ENCODE results near the gene ACAD10.
A peak's percentile ranks its signal among the peaks of the same experiment; 100 is the strongest.
"Not testable (repeated sequence)": the region's sequence is repeated elsewhere in the genome, so short reads cannot be mapped to it uniquely, and the experiment has no call there.

Gene ACAD10

DNA sequence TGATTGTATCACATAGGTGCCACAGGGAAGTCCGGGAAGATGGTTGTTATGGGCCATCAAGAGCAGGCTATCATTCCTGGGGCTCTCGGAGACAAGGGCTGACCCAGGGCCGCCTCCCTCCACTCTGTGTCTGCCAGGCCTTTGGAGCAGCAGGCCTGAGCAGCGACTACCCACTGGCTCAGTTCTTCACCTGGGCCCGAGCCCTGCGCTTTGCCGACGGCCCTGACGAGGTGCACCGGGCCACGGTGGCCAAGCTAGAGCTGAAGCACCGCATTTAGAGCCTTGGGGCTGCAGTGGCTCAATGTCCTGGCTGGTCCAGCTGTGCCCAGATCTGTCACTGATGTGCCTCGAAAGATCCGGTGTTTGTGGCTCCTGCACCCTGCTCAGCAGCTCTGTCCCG, 70.3 kb downstream of the ACAD10 start:
- Histone ChIP-seq H3K36me3 (ENCODE audit: control insufficient read depth, low read depth, low read length) (no peaks in the 10 kb centered on the region), H3K27ac (ENCODE audit: low read length) (no peak overlapping the region), H3K4me1 (ENCODE audit: control insufficient read depth, low read depth, low read length) (peaks cover 3% of the 10 kb centered on the region), H3K27me3 (ENCODE audit: control insufficient read depth, insufficient read depth, low read length) (no peaks in the 10 kb centered on the region), H3K9ac (ENCODE audit: low read length) (no peak overlapping the region), H3K4me3 (ENCODE audit: low read length) (no peak overlapping the region), H3K9me3 (ENCODE audit: control insufficient read depth, low read depth, low read length) (no peaks in the 10 kb centered on the region)

DNA sequence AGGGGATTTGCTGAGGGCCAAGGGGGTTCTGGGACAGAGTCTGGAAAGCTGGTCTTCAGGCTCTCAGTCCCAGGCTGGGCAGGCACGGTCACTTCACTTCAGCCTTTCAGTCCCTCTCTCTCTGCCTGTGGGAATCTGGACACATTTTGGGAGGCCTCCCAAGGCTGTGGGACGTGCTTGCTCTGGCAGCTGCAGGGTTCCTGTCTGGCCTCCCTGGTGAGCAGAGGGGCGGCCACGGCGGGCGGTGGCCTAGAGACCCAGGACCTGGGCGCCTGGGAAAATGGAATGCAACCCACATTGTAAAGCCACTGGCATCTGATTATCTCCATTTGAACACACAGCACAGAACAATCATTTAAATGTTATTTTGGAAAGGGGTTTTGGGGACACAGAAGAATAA, 70.8 kb downstream of the ACAD10 start:
- no peak overlapping the region for H3K4me3 ChIP-seq (ENCODE audit: low read length)
- no peaks in the 10 kb centered on the region for H3K9me3 ChIP-seq (ENCODE audit: control insufficient read depth, low read depth, low read length)
- H3K4me1 ChIP-seq (ENCODE audit: control insufficient read depth, low read depth, low read length), result peaks cover 3% of the 10 kb centered on the region
- no peak overlapping the region for H3K9ac ChIP-seq (ENCODE audit: low read length)
- no peaks in the 10 kb centered on the region for H3K36me3 ChIP-seq (ENCODE audit: control insufficient read depth, low read depth, low read length)
- H3K27ac ChIP-seq (ENCODE audit: low read length), result no peak overlapping the region
- no peaks in the 10 kb centered on the region for H3K27me3 ChIP-seq (ENCODE audit: control insufficient read depth, insufficient read depth, low read length)

DNA sequence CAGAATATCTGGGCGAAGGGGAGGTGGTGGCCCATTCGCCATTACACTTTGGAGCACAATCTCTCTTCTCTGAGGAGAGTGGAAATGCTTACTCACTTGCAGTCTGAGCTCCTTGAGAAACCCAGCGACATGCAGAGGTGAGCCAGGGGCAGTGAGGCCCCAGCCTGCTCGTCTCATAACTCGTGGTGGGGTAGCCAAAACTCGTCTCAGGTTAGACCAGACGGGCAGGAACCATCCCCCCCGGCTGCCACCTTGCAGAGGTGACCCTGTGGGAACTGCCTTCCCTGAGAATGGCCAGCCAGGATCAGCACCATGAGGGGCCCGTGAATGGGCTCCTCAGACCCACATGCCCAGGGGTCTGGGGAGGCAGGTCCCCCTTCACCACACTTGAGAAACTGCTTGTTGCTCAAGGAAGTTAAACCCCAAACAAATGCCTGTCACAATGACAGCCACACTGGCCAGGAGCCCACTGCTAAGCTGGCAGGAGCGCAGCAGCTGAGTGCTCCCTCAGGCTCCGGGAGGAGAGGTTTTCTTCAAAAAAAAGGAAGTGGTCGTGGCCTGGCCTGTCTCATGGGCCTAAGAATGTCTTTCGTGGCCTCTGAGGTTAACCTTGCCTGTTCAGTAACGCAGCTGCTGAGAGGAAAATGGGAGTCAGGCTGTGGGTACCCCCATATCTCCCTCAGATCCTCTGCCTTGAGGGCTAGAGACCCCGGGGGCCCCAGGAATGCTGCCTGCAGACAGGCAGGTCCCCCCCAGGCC, 71.7 kb downstream of the ACAD10 start:
- no peaks in the 10 kb centered on the region for H3K36me3 ChIP-seq (ENCODE audit: control insufficient read depth, low read depth, low read length)
- H3K4me1 ChIP-seq (ENCODE audit: control insufficient read depth, low read depth, low read length), result peaks cover 3% of the 10 kb centered on the region
- H3K27me3 ChIP-seq (ENCODE audit: control insufficient read depth, insufficient read depth, low read length), result no peaks in the 10 kb centered on the region
- no peaks in the 10 kb centered on the region for H3K9me3 ChIP-seq (ENCODE audit: control insufficient read depth, low read depth, low read length)
- H3K27ac ChIP-seq (ENCODE audit: low read length), result no peak overlapping the region
- no peak overlapping the region for H3K9ac ChIP-seq (ENCODE audit: low read length)
- H3K4me3 ChIP-seq (ENCODE audit: low read length), result no peak overlapping the region

DNA sequence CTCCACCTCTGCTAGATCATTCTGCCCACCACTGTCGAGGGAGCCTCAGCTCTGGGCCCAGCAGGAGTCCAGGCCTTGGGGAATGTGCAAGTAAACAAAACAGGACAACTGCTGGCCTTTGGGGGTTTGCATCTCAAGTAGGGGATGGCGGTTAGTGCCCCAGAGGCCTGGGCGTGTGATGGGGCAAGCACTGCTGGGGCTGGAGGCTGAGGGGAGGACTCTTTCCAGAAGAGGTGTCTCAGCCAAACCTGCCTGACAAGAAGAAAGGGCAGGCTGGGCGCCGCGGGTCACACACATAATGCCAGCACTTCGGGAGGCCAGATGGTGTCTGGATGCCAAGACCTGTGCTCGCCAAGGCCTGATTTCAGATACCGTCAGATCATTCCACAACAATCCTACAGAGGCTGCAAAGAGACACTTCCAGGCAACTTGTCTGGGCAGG, 72.3 kb downstream of the ACAD10 start:
- H3K27ac ChIP-seq (ENCODE audit: low read length), result no peak overlapping the region
- no peaks in the 10 kb centered on the region for H3K9me3 ChIP-seq (ENCODE audit: control insufficient read depth, low read depth, low read length)
- H3K9ac ChIP-seq (ENCODE audit: low read length), result no peak overlapping the region
- H3K27me3 ChIP-seq (ENCODE audit: control insufficient read depth, insufficient read depth, low read length), result no peaks in the 10 kb centered on the region
- no peak overlapping the region for H3K4me3 ChIP-seq (ENCODE audit: low read length)
- H3K4me1 ChIP-seq (ENCODE audit: control insufficient read depth, low read depth, low read length), result peaks cover 3% of the 10 kb centered on the region
- H3K36me3 ChIP-seq (ENCODE audit: control insufficient read depth, low read depth, low read length), result no peaks in the 10 kb centered on the region

DNA sequence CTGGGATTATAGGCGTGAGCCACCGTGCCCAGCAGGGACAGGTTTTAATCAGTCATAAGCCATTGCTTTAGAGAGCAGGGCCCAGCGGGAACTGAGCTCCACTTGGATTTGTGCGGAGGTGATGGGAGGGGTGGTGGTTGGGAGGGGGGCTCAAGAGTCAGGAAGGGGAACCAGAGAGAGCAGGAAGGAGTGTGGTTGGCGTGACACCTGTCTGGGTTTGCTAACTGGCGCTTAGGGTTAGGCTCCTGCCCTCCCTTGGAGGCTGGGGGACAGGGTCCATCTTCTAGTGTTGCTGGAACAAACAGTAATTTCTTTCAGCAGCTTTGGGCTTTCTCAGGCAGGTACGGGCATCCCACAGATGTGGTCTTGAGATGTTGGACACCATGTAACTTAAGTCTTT, 73.4 kb downstream of the ACAD10 start:
- no peak overlapping the region for H3K9ac ChIP-seq (ENCODE audit: low read length)
- no peak overlapping the region for H3K4me3 ChIP-seq (ENCODE audit: low read length)
- H3K27me3 ChIP-seq (ENCODE audit: control insufficient read depth, insufficient read depth, low read length), result no peaks in the 10 kb centered on the region
- H3K36me3 ChIP-seq (ENCODE audit: control insufficient read depth, low read depth, low read length), result no peaks in the 10 kb centered on the region
- H3K9me3 ChIP-seq (ENCODE audit: control insufficient read depth, low read depth, low read length), result no peaks in the 10 kb centered on the region
- peaks cover 3% of the 10 kb centered on the region for H3K4me1 ChIP-seq (ENCODE audit: control insufficient read depth, low read depth, low read length)
- H3K27ac ChIP-seq (ENCODE audit: low read length), result no peak overlapping the region

DNA sequence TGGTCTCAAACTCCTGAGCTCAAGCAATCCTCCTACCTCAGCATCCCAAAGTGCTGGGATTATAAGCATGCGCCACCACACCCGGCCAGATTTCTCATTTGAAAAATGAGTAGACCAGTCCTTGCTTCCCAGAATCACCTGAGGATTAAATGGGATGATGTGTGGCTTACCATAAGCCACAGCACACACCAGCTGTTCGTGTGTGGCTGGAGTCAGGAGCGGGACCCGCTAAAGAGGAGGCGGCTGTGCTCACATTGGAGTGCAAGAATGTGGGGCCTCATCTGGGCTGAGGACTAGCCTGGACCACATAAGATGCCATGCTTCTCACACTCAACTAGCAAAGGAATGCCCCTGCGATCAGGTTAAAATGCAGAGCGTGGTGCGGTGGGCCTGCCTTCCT, 74.1 kb downstream of the ACAD10 start:
- H3K9me3 ChIP-seq (ENCODE audit: control insufficient read depth, low read depth, low read length), result no peaks in the 10 kb centered on the region
- H3K27me3 ChIP-seq (ENCODE audit: control insufficient read depth, insufficient read depth, low read length), result no peaks in the 10 kb centered on the region
- no peak overlapping the region for H3K27ac ChIP-seq (ENCODE audit: low read length)
- H3K36me3 ChIP-seq (ENCODE audit: control insufficient read depth, low read depth, low read length), result no peaks in the 10 kb centered on the region
- H3K9ac ChIP-seq (ENCODE audit: low read length), result no peak overlapping the region
- peaks cover 3% of the 10 kb centered on the region for H3K4me1 ChIP-seq (ENCODE audit: control insufficient read depth, low read depth, low read length)
- no peak overlapping the region for H3K4me3 ChIP-seq (ENCODE audit: low read length)

DNA sequence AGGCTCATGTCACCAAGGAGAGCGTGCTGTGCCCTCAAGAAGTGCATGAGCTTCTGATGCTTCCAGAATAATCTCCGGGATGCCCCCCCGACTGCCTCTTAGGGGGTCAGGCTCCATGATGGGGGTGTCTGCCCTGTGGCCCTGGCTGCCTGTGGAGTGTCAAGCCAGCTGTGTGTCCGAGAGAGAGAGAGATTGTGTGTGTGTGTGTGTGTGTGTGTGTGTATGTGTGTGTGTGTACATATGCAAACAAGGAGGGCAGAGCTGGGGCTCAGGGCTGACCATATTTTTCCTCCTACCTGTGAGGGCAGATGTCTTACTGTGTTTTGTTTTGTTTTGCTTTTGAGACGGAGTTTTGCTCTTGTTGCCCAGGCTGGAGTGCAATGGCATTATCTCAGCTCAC, 75.2 kb downstream of the ACAD10 start:
- Histone ChIP-seq H3K4me1 (ENCODE audit: control insufficient read depth, low read depth, low read length) (peaks cover 3% of the 10 kb centered on the region), H3K9ac (ENCODE audit: low read length) (no peak overlapping the region), H3K9me3 (ENCODE audit: control insufficient read depth, low read depth, low read length) (no peaks in the 10 kb centered on the region), H3K4me3 (ENCODE audit: low read length) (no peak overlapping the region), H3K36me3 (ENCODE audit: control insufficient read depth, low read depth, low read length) (no peaks in the 10 kb centered on the region), H3K27me3 (ENCODE audit: control insufficient read depth, insufficient read depth, low read length) (no peaks in the 10 kb centered on the region), H3K27ac (ENCODE audit: low read length) (no peak overlapping the region)

DNA sequence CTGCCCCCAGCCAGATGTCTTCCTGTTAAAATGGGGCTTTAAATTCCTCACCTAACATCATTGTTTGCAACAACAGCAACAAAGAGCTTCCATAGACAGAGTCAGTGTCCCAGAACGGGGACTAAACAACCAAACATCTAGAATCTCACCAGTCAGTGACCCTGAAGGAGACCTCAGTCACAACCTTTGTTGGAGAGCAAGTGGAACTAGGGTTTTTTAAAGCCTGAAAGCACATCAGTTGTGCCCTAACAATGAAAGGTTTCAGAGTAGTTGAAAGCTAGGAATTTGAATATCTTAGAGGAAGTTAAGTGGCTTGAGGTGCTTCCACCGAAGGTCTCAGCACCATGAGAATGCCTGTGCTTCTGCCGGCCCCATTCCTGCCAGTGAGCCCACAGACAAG, 75.9 kb downstream of the ACAD10 start:
- no peaks in the 10 kb centered on the region for H3K9me3 ChIP-seq (ENCODE audit: control insufficient read depth, low read depth, low read length)
- H3K9ac ChIP-seq (ENCODE audit: low read length), result no peak overlapping the region
- H3K36me3 ChIP-seq (ENCODE audit: control insufficient read depth, low read depth, low read length), result no peaks in the 10 kb centered on the region
- H3K27ac ChIP-seq (ENCODE audit: low read length), result no peak overlapping the region
- peaks cover 3% of the 10 kb centered on the region for H3K4me1 ChIP-seq (ENCODE audit: control insufficient read depth, low read depth, low read length)
- no peaks in the 10 kb centered on the region for H3K27me3 ChIP-seq (ENCODE audit: control insufficient read depth, insufficient read depth, low read length)
- H3K4me3 ChIP-seq (ENCODE audit: low read length), result no peak overlapping the region

DNA sequence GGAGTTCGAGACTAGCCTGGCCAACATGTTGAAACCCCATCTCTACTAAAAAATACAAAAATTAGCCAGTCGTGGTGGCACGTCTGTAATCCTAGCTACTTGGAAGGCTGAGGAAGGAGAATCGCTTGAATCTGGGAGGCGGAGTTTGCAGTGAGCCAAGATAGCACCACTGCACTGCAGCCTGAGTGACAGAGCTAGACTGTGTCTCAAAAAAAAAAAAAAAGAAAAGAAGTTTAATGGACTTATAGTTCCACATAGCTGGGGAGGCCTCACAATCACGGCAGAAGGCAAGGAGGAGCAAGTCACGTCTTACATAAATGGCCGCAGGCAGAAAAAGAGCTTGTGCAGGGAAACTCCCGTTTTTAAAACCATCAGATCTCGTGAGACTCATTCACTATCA, 77.7 kb downstream of the ACAD10 start:
- not testable (repeated sequence) for H3K4me1 ChIP-seq (ENCODE audit: control insufficient read depth, low read depth, low read length); H3K4me3 ChIP-seq (ENCODE audit: low read length); H3K36me3 ChIP-seq (ENCODE audit: control insufficient read depth, low read depth, low read length); H3K9ac ChIP-seq (ENCODE audit: low read length); H3K9me3 ChIP-seq (ENCODE audit: control insufficient read depth, low read depth, low read length); H3K27ac ChIP-seq (ENCODE audit: low read length)
- peaks cover 12% of the 10 kb centered on the region for H3K27me3 ChIP-seq (ENCODE audit: control insufficient read depth, insufficient read depth, low read length)

DNA sequence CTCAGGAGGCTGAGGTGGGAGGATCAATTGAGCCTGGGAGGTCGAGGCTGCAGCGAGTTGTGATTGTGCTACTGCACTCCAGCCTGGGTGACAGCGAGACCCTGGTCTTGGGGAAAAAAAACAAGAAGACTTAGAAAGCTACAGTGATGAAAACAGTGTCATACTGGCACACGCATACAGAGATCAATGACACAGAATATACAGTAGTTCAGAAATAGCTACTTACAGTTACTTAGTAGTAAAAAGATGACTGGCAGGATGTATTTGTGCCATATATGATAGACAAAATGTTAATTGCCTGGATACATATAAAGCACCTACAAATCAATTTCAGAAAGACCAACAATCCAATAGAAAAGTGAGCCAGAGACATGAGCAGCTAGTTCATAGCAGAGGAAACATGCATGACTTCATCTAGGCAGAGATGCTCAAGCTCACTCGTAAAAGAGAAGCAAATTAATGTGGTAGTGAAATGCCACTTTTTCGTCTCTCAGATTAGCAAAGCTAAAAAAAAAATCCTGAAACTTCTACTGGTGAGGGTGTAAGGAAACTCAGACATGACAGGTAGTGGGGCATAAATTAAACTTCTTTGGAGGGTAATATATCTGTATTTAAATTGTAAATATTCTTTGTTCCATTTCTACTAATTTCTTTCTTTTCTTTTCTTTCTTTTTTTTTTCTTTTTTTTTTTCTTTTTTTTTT, 78.4 kb downstream of the ACAD10 start:
- Histone ChIP-seq H3K4me3 (ENCODE audit: low read length) (no peak overlapping the region), H3K27me3 (ENCODE audit: control insufficient read depth, insufficient read depth, low read length) (peaks cover 12% of the 10 kb centered on the region), H3K9me3 (ENCODE audit: control insufficient read depth, low read depth, low read length) (no peaks in the 10 kb centered on the region), H3K4me1 (ENCODE audit: control insufficient read depth, low read depth, low read length) (peaks cover 7% of the 10 kb centered on the region), H3K36me3 (ENCODE audit: control insufficient read depth, low read depth, low read length) (no peaks in the 10 kb centered on the region), H3K27ac (ENCODE audit: low read length) (no peak overlapping the region), H3K9ac (ENCODE audit: low read length) (no peak overlapping the region)

DNA sequence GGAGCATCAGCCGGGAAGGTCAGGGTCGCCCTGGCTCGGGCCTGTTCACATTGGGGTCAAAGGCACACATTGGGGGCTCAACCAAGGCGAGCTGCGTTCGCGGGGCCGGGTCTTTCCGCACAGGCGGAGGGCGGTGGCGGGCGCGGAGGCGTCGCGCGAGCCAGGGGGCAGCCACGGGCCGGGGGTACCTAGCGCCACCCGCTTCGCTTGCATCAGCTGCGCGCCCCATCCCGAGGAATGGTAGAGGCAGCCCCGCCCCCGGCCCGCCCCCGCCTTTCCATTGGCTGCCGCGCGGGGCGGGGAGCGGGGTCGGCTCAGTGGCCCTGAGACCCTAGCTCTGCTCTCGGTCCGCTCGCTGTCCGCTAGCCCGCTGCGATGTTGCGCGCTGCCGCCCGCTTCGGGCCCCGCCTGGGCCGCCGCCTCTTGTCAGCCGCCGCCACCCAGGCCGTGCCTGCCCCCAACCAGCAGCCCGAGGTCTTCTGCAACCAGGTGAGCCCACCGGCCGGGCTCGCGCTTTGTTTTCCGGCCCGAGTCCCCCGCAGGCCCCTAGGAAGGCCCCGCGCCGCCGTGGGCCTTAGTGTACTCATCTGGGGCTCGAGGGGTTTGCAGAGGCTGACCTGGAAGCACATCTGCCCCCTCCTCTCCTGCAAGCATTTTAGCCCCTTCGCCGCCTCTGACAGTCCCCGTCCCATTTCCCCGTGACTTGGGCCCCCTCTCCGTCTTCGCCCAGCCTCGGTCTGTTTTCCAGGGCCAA, 80.9 kb downstream of the ACAD10 start, which contains the start of gene ALDH2:
ALDH2 (plus strand) TSS at position 326 of the 754 bp plus-strand sequence; CDS start at position 376, 50 bp downstream.
- no peaks in the 10 kb centered on the region for H3K36me3 ChIP-seq (ENCODE audit: control insufficient read depth, low read depth, low read length)
- H3K4me1 ChIP-seq (ENCODE audit: control insufficient read depth, low read depth, low read length), result peaks cover 7% of the 10 kb centered on the region
- peaks cover 12% of the 10 kb centered on the region for H3K27me3 ChIP-seq (ENCODE audit: control insufficient read depth, insufficient read depth, low read length)
- peak within 1 kb of the TSS; percentile 96 for H3K4me3 ChIP-seq (ENCODE audit: low read length)
- H3K9me3 ChIP-seq (ENCODE audit: control insufficient read depth, low read depth, low read length), result no peaks in the 10 kb centered on the region
- peak within 1 kb of the TSS; percentile 83 for H3K9ac ChIP-seq (ENCODE audit: low read length)
- peak within 1 kb of the TSS; percentile 40 for H3K27ac ChIP-seq (ENCODE audit: low read length)
